NCI-H2227 (cell line): ENCODE measurements around the gene NECTIN3.

Experiments
- DNase-seq: peaks from one replicate; lab custom pipeline; 2025; ENCODE audit not compliant: unreplicated experiment; lab: John Stamatoyannopoulos, UW

Gene NECTIN3

DNA sequence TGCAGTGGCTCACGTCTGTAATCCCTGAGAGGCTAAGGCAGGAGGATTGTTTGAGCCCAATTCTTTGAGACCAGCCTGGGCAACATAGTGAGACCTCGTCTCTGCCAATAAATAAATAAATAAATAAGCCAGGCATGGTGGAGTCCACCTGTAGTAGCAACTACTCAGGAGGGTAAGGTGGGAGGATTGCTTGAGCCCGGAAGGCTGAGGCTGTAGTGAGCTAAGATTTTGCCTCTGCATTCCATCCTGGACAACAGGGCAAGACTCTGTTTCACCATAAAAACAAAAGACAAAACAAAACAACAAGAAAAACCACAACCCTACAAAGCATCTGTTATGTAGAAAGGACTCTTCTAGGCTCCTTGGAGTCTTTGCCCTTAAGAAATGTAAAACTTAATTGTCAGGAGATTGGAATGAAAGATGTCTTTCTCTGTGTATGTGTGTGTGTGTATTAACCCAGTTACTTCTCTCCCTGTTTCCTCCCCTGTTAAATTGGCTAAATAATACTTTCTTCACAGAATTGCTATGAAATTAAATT, 9.5 kb downstream of the NECTIN3 start:
- DNase-seq, result no peak

GRCh38 chr3:111084911-111085310, 13.3 kb downstream of the NECTIN3 start:
- no peak for DNase-seq

- DNase-seq, result no peak
Observed at GRCh38 chr3:111087924-111088469, 16.4 kb downstream of the NECTIN3 start.

DNA sequence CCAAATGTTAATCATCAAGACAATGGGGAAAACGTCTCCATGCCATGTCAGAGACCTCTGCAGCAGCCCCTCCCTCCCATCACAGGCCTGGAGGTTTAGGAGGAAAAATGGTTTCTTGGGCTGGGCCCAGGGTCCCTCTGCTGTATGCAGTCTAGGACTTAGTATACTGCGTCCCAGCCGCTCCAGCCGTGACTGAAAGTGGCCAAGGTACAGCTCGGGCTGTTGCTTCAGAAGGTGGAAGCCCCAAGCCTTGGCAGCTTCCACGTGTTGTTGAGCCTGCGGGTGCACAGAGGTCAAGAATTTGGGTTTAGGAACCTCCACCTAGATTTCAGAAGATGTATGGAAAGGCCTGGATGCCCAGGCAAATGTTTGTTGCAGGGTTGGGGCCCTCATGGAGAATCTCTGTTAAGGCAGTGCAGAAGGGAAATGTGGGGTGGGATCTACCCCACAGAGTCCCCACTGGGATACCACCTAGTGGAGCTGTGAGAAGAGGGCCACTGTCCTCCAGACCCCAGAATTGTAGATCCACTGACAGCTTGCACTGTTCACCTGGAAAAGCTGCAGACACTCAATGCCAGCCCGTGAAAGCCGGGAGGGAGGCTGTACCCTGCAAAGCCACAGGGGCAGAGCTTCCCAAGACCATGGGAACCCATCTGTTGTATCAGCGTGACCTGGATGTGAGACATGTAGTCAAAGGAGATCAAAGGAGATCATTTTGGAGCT, 25.0 kb downstream of the NECTIN3 start:
- DNase-seq, result no peak

DNA sequence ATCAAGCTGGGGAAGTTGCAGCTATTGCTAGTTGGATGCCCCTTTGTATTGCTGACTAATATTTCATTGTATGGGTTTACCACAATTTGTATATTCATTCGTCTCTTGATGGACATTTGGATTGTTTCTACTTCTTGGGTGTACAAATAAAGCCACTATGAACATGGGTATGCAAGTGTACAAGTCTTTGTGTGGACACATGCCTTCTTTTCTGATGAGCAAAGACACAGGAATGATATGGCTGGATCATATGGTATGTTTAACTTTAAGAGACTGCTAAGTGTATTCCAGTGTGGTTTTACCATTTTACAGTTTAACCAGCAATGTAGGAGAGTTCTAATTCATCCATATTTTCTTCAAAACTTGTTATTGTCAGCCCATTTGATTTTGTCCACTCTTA, 32.2 kb downstream of the NECTIN3 start:
- DNase-seq, result no peak

- DNase-seq, result no peak
Observed at GRCh38 chr3:111106993-111107661, 35.5 kb downstream of the NECTIN3 start.

DNA sequence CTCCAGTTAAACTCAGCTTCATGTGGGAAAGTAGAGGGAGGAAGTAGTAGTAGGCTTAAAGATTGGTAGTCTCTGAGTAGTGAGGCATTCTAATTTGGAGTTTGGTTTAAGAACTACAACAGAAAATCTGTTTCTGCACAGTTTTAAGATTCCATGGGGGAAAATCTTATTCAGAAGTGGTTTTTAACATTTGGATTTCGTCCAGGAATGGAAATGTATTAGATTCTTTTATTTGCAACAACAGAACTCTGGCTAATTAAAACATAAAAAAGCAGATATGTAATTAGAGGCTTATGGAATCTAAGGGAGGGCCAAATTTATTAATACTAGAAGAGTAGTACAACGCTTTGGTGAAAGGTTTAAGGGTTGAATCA, 36.0 kb downstream of the NECTIN3 start:
- DNase-seq, result no peak

GRCh38 chr3:111112913-111113312, 41.3 kb downstream of the NECTIN3 start:
- no peak for DNase-seq

- DNase-seq, result no peak
Observed at GRCh38 chr3:111128884-111129283, 57.3 kb downstream of the NECTIN3 start.

GRCh38 chr3:111130827-111131226, 59.2 kb downstream of the NECTIN3 start:
- DNase-seq, result no peak

DNA sequence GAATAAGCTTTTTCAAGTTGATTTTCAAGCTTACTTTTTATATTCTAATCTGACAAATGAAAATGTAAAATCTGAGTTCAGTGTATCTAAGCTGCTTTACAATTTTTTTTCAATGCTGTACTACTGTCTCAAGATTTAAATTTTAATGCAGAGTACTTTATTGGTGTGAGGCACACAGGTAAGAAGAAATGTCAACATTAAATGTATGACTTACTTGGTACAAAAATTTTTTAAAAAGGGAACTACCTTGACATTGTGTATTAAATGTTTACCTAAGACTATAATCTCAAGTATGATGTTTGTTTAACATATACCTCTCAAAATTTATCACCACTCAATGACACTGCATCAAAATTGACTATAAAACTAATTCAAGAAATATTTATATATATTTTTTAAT, 62.7 kb downstream of the NECTIN3 start:
- DNase-seq, result no peak

- no peak for DNase-seq
Observed at GRCh38 chr3:111151438-111151837, 79.8 kb downstream of the NECTIN3 start.

- no peak for DNase-seq
Observed at GRCh38 chr3:111152496-111152895, 80.9 kb downstream of the NECTIN3 start.

GRCh38 chr3:111156517-111156916, 84.9 kb downstream of the NECTIN3 start:
- no peak for DNase-seq

- DNase-seq, result no peak
Observed at GRCh38 chr3:111159391-111159790, 87.8 kb downstream of the NECTIN3 start.

GRCh38 chr3:111164621-111165020, 93.0 kb downstream of the NECTIN3 start:
- DNase-seq, result no peak

GRCh38 chr3:111165411-111165810, 93.8 kb downstream of the NECTIN3 start:
- DNase-seq, result no peak

DNA sequence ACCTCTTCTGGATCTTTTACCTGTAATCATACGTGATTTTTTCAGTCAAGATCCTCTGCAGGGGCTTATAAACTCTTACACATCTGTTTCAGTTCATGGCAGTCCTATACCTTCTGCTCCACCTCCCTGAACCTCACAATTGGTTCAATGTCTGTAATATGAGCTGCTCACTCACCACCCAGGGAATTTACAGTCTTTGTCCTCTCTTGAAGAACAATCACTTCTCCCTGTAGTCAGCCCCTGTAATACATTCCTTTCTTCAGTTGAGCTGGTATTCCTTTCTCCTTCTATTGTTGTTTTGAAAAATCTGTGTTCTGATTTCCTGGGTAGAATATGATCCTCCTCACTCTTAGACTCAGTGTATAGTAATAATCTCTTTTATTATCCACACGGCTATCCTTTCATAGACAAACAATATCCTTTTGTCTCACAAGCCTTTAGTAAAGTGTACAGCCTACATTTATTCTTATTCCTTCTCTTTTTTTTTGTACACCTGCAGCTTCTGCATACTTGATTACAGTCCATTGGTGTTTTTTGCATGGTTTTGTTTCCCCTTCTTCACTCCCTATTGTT, 101.8 kb downstream of the NECTIN3 start:
- no peak for DNase-seq

DNA sequence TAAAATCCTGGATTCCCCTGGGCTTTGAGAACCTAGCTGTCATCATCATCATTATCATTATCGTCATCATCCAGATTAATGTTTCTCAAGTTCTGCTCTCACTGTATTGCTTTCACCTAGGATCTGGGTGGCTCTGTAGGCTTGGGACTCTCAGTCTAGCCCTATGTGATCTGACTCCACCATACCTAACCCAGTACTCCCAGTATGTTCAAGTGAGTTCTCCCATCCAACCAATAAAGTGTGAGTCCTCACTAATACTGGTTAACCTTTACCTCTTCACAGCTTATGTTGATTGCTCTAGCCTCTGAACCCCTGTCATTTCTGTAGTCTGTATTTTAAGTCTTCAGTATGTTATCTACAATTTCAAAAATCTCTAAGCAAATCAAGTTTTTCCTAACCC, 102.3 kb downstream of the NECTIN3 start:
- no peak for DNase-seq

DNA sequence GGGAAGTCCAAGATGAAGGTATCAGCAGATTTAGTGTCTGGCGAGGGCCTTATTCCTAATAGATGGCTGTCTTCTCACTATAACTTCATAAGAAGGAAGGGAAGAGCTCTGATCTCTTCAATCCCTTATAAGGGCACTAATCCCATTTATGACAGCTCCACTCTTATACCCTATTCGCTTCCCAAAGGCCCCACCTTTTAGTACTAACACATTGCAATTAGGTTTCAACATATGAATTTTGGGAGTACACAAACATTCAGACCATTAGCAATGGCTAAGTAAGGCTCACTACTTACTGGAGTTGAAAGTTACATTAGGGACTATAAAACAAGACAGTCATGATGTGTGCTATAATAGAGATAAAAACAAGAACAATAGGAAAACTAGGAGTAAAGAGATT, 118.9 kb downstream of the NECTIN3 start:
- no peak for DNase-seq

DNA sequence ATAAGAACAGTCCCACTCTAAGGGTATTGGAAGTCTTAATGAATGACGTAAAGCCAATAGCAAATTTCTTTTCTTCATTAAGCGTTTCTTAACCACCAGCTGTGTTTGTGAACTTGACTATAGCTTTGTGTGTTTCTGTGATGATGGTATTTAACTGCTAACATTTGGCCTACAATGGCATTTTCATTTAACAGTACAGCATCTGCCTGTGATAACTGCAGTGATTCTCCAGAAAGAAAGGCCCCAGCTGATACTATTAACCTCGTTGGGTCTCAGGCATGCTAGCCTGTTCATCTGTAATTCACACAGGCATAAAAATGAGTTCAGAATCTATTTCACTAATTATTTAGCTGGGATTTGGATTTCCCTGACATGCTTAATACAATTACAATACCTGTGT, 121.9 kb downstream of the NECTIN3 start:
- no peak for DNase-seq

DNA sequence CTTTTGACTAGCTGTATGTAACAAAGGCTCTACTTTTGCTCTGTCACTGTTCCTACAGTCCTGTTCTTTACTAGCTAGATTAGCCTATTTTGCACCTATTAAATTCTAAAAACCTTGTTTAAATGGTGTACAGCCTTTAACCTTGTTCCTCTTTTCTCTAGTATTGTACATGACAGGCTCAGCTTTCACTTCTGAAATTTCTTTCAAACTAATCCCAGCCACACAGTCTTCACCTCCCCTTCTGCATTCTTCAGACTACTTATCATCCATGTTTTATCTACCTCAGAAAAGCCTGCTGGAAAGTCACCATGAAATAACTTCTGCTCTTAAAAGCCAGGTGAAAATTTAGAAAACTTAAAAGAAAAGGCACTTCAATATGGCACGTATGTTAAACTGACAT, 122.4 kb downstream of the NECTIN3 start:
- no peak for DNase-seq
